T follicular helper cell (primary cell): ENCODE data around the gene B3GAT1.

ENCODE experiments used
- DNase-seq: peaks from one replicate; pipeline ENCODE4 v3.0.0-alpha.2; 2020; ENCODE audit warnings: low read depth

The B3GAT1 gene

GRCh38 chr11:134390706-134391569, 21.1 kb downstream of the B3GAT1 start:
- no peak for DNase-seq

DNA sequence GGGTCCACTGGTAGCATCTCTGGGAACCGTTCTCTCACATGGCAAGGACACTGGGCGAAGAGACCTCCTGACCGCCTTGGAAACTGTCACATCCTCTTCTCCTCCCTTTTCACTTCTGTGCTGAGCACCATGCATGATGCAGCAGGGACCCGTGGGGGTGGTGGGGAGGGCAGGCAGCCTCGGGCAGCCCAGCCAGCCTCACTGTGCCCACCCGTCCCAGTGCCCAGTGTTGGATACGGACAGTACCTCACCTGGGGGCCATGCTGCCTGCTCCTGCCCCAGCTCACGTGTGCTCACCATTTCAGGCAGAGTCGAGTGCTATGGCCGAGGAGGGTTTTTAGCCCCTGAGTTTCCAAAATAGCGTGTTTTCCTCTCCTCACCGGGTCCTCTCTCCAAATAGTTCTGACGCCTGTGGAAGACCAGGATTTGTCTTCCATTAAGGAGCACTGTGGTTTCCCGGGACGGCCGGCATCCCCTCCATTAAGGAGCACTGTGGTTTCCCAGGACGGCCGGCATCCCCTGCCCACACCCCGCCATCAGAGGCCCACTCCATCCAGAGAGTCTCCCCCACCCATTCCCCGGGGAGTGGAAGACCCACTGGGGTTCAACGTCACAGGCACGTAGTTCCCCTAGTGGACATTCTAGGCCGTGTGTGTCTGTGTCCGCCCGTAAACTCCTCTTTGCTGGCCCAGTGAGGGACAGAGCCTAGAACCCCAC, 22.4 kb downstream of the B3GAT1 start:
- no peak for DNase-seq

DNA sequence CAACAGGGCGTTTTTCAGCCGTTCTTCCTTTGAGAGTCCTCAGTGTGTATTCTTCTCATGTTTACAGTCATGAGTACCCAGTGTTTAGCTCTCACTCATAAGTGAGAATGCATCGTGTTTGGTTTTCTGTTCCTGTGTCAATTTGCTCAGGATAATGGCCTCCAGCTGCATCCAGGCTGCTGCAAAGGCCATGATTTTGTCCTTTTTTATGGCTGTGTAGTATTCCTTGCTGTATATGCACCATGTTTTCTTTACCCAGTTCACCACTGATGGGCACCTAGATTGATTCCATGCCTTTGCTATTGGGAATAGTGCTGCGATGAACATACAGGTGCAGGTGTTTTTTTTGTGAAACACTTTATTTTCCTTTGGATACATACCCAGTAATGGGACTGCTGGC, 23.5 kb downstream of the B3GAT1 start:
- DNase-seq = no peak

- no peak for DNase-seq
Measured at GRCh38 chr11:134387501-134387900, 24.5 kb downstream of the B3GAT1 start.

- DNase-seq = no peak
Measured at GRCh38 chr11:134386945-134387344, 25.1 kb downstream of the B3GAT1 start.

DNA sequence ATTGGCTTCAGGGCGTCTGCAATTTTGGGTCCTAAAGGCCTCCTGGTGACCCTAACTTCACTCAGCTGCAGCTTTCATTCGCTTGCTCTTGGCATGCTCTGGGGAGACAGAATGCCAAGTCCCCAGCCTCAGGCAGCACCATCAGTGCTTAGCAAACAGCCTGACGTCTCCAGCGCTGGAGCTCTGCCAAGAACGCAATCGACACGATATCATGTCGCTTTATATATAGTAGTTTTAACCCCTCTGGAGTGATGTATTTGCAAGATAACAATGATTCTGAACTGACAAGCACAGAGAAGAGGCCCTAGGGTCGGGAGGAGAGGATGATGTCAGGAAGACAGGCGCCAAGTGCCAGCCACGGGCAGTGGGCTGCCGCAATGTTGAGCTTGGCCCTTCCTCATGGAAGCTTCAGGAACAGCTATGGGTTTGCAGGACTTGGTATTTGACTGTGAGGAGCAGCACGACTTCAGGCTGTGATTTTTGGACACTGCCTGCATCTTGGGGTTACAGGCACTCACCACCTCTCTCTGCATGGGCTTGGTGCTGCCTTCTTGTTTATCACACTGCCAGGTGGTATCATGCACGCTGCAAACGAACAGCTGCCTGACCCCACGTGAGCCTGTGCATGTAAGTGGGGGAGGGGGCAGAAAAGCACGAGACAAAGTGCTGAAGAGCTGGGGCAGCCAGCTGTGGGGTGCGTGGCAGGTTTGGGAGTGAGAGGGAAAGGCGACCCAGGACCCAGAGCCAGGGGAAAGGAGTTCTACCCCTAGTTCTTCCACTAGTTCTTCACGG, 26.1 kb downstream of the B3GAT1 start:
- DNase-seq = no peak

- no peak for DNase-seq
Measured at GRCh38 chr11:134385171-134385570, 26.9 kb downstream of the B3GAT1 start.

DNA sequence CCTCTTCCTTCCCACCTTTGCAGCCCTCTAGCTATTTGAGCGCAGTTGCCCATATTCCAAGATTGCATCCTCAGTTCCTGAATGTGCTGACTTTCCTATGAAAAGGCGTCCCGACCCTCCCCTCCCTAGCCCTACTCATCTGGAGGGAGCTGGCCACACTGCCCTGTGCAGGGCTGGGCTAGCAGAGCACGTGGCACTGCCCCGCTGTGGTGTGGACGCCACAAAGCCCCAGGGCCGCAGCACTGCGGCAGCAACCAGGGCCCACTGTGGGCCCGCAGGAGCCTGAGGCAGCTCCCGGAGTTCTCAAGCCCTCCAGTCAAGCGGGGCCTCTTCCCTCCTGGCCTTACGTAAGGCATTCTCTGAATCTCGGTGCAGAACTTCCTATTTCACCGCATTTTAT, 27.6 kb downstream of the B3GAT1 start:
- DNase-seq = no peak

DNA sequence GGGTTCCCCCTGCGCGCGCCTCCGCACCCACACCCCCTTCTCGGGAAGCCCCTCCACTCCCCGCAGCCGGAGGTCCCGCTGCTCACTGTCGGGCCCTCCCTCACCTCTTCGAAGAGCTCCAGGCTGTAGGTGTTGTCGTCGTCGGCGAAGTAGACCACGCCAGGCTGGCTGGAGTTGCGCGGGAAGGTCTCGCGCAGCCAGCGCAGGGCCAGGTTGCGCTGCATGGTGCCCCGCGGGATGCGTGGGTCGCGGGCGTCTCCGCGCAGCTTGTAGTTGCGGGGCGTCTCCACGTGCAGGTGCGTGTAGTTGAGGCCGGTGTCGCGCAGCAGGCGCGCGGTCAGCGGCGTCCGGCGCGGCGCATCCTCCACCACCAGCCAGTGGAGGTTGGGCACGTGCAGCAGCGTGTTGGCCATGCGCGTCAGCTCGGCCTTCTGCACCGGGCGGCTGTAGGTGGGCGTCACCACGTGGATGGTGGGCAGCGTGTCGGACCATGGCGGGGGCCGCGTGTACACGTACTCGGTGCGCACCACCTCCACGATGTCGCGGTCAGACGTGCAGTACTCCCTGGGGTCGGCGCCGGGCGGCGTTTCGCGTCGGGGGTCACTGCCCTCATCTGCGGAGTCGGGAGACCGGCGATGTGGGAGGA, 28.3 kb downstream of the B3GAT1 start:
- DNase-seq = no peak

- DNase-seq = no peak
Measured at GRCh38 chr11:134382830-134383229, 29.2 kb downstream of the B3GAT1 start.

GRCh38 chr11:134382257-134382656, 29.8 kb downstream of the B3GAT1 start:
- DNase-seq = no peak

DNA sequence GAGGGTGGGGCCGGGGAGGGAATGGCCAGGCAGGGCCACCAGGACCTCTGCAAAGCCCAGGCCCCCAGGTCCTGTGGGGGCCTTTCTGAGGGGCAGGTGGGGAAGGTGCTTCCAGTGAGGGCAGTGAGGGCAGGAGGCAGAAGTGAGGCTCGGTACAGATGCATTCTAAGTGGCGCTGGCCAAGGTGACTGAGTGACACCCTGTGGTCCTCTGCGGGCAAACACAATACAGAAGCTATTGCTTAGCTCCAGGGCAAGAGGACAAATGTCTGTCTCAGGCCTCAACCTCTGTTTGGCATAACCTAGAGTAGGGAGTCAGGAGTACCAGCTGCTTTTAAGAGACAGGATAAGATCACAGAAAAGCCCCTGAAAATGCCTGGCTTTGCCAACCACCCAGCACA, 31.3 kb downstream of the B3GAT1 start:
- no peak for DNase-seq

- DNase-seq = no peak
Measured at GRCh38 chr11:134380229-134380628, 31.8 kb downstream of the B3GAT1 start.

DNA sequence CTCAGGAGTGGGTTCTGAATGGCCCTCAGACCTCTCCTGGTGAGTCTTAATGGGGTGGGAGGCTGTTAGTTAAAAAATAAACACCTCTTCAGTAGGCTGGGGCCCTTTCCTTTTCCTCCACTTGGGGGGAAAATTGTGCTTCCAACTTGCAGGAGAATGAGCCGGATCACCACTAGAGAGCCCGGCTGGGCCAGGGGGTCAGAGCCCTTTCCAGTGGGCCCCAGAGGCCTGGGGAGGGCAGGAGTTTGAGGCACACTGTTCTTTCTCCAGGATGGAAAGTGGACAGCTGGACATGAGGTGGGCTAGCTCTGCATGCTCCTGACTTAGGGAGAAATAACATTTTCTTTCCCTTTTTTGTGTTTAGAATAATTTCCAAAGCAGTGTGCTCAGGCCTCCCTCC, 32.8 kb downstream of the B3GAT1 start:
- no peak for DNase-seq

DNA sequence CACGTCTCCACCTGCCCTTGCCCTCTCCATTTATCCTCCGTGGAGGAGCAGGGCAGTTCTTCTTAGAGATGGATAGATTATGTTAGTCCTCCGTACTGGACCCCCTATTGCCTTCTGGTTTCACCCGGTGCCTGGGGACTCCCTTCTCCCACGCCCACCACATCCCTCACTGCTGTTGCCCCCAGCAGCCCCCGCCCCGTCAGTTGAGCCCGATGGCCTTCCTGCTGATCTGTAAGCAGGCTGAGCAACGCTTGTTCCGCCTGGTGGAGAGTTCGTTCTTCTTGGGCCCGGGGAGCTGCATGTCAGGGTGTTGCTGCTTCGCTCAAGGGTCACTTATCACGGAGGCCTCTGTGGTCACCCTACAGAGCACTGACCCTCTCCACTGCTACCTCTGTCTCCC, 34.2 kb downstream of the B3GAT1 start:
- no peak for DNase-seq

DNA sequence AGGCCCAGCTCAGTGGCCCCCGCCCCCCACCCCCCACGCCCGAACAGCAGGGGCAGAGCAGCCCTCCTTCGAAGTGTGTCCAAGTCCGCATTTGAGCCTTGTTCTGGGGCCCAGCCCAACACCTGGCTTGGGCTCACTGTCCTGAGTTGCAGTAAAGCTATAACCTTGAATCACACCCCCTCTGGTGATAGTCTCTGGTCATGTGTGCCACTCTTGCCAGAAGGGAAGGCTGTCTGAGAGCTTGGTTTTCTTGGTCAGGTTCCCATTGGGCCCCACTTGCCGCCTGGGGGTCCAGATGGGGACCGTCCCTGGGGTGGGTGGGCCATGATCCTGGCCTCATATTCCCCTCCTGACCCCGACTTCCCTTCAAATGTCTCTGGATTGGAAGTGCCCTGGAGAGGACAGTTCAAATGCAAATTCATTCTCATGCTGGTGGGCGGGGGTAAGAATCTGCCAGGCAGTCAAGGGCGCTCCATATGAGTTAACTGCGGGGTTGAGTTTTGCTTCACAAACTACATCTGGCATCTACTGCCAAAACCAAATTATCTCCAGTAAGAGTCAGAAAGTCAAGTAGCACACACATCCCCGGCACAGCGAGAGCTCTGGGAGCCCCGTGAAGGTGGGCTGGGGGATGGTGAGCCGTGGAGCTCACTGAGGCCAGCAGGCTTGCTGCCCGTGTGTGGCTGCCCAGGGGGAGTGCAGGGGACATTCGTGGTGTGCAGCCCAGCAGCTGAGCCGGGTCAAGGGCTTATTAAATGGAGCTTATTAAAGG, 35.7 kb downstream of the B3GAT1 start:
- no peak for DNase-seq

GRCh38 chr11:134374891-134375550, 37.0 kb downstream of the B3GAT1 start:
- DNase-seq = no peak

DNA sequence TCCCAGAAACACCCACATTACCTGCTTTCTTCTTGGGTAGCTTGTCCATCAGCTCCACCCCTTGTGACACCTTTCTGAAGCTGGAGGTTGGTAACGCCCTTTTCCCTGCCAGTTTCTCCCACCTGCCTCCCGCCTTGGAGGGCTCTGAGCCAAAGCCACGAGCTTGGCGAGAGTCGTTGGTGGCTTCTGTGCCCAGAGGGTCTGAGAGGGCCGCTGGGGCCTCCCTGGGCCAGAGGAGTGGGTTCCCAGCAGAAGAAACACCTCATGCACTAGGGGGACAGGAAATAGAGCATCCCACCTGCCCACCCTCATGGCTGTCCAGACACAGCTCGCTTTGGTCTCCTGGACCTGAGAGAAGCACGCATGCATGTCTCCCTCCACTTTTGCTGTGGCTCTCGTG, 37.9 kb downstream of the B3GAT1 start:
- no peak for DNase-seq

DNA sequence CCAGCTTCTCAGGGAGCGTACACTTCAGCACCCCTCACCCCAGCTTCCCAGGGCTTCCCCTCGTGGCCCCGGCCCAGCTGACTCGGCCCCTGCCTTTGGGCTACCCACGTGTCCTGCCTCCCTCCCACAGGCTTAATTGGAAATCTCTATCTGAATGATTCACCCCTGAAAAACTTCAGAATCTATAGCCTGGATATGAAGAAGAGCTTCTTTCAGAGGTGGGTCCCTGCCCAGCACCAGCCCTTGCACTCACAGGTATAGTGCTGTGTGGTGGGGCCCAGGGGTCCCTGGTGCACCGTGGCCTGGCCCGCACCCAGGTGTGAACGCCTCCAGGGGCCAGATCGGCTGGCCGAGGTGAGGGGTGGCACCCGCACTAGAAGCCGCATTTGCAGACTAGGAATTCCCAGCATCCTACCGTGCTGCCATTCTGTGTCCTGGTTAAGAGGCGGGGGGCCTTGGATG, 38.4 kb downstream of the B3GAT1 start:
- DNase-seq = no peak

DNA sequence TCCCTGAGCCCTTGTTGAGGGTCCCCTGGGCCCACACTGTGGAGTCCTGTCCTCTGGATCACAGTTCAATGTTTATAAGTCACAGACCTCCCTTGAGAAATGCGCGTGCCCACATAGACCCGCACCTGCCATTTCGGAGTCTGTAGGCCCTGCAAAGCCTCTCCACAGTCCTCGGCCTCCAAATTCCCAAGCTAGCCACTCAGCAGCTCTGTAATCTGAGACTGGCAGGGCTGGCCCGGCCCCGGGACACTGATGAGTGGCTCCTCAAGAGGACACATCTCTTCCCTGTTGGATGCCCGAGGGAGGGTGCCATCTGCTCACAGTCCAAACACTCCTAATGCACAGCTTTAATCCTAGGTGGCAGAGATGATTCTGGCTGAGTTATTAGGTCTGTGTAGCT, 39.1 kb downstream of the B3GAT1 start:
- DNase-seq = no peak

GRCh38 chr11:134372536-134372935, 39.5 kb downstream of the B3GAT1 start:
- DNase-seq = no peak
